Chondrocyte (in vitro differentiated cells): ENCODE results near the gene ENOX2. TPM values are rescaled to one million over a fixed set of nuclear protein-coding genes. Genes with fewer than 3 reads are reported as not detected.

Experiments
- DNase-seq: peaks from one replicate; pipeline ENCODE4 v3.0.0; 2021; ENCODE audit warnings: mixed read lengths, low spot score
- H3K27ac Mint-ChIP-seq: one replicate; pipeline ENCODE4 v1.8.0; 2021; ENCODE audit warnings: mild to moderate bottlenecking, moderate library complexity, mixed read lengths; ENCODE audit not compliant: unreplicated experiment
- H3K27me3 Mint-ChIP-seq: 2 replicates; pipeline ENCODE4 v1.8.0; 2021; ENCODE audit warnings: low read depth, mixed read lengths
- H3K36me3 Mint-ChIP-seq: 2 replicates; pipeline ENCODE4 v1.8.0; 2021; ENCODE audit warnings: low read depth, mixed read lengths
- H3K4me1 Mint-ChIP-seq: 2 replicates; pipeline ENCODE4 v1.8.0; 2021; ENCODE audit warnings: low read depth, mild to moderate bottlenecking, mixed read lengths
- H3K4me3 Mint-ChIP-seq: one replicate; pipeline ENCODE4 v1.8.0; 2021; ENCODE audit warnings: mild to moderate bottlenecking, moderate library complexity, mixed read lengths; ENCODE audit not compliant: unreplicated experiment
- H3K9me3 Mint-ChIP-seq: 2 replicates; pipeline ENCODE4 v1.8.0; 2021; ENCODE audit warnings: low read depth, mixed read lengths
- CTCF ChIP-seq: fragments of 200-600 bp; sonication (generic); IDR thresholded peaks from 2 replicates; pipeline ENCODE4 v1.5.0; 2021; ENCODE audit warnings: antibody characterized with exemption, mild to moderate bottlenecking, moderate library complexity
- total RNA-seq: library from RNA; stranded (reverse); gene quantifications from 3 replicates; pipeline ENCODE4 v1.2.1, GENCODE V29; 2021

The ENOX2 gene
- total RNA-seq, 1 donor from 2014 or later, result 13.7 TPM

- peaks cover 2% of the 10 kb centered on the region for H3K36me3 Mint-ChIP-seq
- no peaks in the 10 kb centered on the region for H3K9me3 Mint-ChIP-seq
- no peak overlapping the region for H3K27ac Mint-ChIP-seq
- DNase-seq, result no peak
- no peak overlapping the region for H3K4me3 Mint-ChIP-seq
- no peaks in the 10 kb centered on the region for H3K4me1 Mint-ChIP-seq
- TF ChIP-seq CTCF, result no peak
- no peaks in the 10 kb centered on the region for H3K27me3 Mint-ChIP-seq
Measured at GRCh38 chrX:130625386-130625785, 277.6 kb downstream of the ENOX2 start.

GRCh38 chrX:130623518-130623917 lies 279.5 kb downstream of the ENOX2 start:
- no peak overlapping the region for H3K27ac Mint-ChIP-seq
- H3K9me3 Mint-ChIP-seq, result no peaks in the 10 kb centered on the region
- H3K36me3 Mint-ChIP-seq, result peaks cover 2% of the 10 kb centered on the region
- no peaks in the 10 kb centered on the region for H3K27me3 Mint-ChIP-seq
- no peak overlapping the region for H3K4me3 Mint-ChIP-seq
- no peak for TF ChIP-seq CTCF
- no peaks in the 10 kb centered on the region for H3K4me1 Mint-ChIP-seq
- DNase-seq, result no peak

GRCh38 chrX:130615941-130616340 lies 287.1 kb downstream of the ENOX2 start:
- H3K4me1 Mint-ChIP-seq, result no peaks in the 10 kb centered on the region
- no peaks in the 10 kb centered on the region for H3K36me3 Mint-ChIP-seq
- H3K27ac Mint-ChIP-seq, result no peak overlapping the region
- DNase-seq, result no peak
- H3K27me3 Mint-ChIP-seq, result no peaks in the 10 kb centered on the region
- no peak overlapping the region for H3K4me3 Mint-ChIP-seq
- H3K9me3 Mint-ChIP-seq, result no peaks in the 10 kb centered on the region
- TF ChIP-seq CTCF, result no peak

GRCh38 chrX:130607431-130607830 lies 295.6 kb downstream of the ENOX2 start:
- TF ChIP-seq CTCF, result no peak
- Mint-ChIP-seq H3K27me3 (peaks cover 6% of the 10 kb centered on the region), H3K4me3 (no peak overlapping the region), H3K9me3 (no peaks in the 10 kb centered on the region), H3K27ac (no peak overlapping the region), H3K36me3 (no peaks in the 10 kb centered on the region), H3K4me1 (no peaks in the 10 kb centered on the region)
- DNase-seq, result no peak

GRCh38 chrX:130606425-130606824 lies 296.6 kb downstream of the ENOX2 start:
- H3K4me3 Mint-ChIP-seq, result no peak overlapping the region
- H3K9me3 Mint-ChIP-seq, result no peaks in the 10 kb centered on the region
- no peak for DNase-seq
- H3K27ac Mint-ChIP-seq, result no peak overlapping the region
- peaks cover 6% of the 10 kb centered on the region for H3K27me3 Mint-ChIP-seq
- H3K36me3 Mint-ChIP-seq, result no peaks in the 10 kb centered on the region
- no peaks in the 10 kb centered on the region for H3K4me1 Mint-ChIP-seq
- no peak for TF ChIP-seq CTCF
